ENCODE results near the gene AFF1. TPM values are rescaled to one million over a fixed set of nuclear protein-coding genes. Genes with fewer than 3 reads are reported as not detected.
"Not testable (repeated sequence)": the region's sequence is repeated elsewhere in the genome, so short reads cannot be mapped to it uniquely, and the experiment has no call there.

AFF1 gene
- total RNA-seq, 1 donor from 2014 or later: 13.2 TPM

GRCh38 chr4:87031920-87032319, 97.1 kb downstream of the AFF1 start:
- peak in 1 of 2 donors; percentile 44 for DNase-seq (ENCODE audit: low read depth in 2 of 2)

- peak; percentile 31 to 90 for DNase-seq (ENCODE audit: low read depth in 2 of 2)
These were observed 98.2 kb downstream of the AFF1 start for GRCh38 chr4:87032884-87033533.

GRCh38 chr4:87033902-87034301, 99.1 kb downstream of the AFF1 start:
- DNase-seq (ENCODE audit: low read depth in 2 of 2): peak in 1 of 2 donors; percentile 34

- no peak for DNase-seq (ENCODE audit: low read depth in 2 of 2)
These were observed 99.7 kb downstream of the AFF1 start for GRCh38 chr4:87034527-87034926.

- no peak for DNase-seq (ENCODE audit: low read depth in 2 of 2)
These were observed 101.2 kb downstream of the AFF1 start for GRCh38 chr4:87035881-87036509.

GRCh38 chr4:87036713-87037112, 101.9 kb downstream of the AFF1 start:
- DNase-seq (ENCODE audit: low read depth in 2 of 2): no peak

GRCh38 chr4:87037171-87037570, 102.4 kb downstream of the AFF1 start:
- not testable (repeated sequence) for DNase-seq (ENCODE audit: low read depth in 2 of 2)

GRCh38 chr4:87037671-87038334, 103.0 kb downstream of the AFF1 start:
- no peak for DNase-seq (ENCODE audit: low read depth in 2 of 2)

- peak; percentile 36 to 85 for DNase-seq (ENCODE audit: low read depth in 2 of 2)
These were observed 104.2 kb downstream of the AFF1 start for GRCh38 chr4:87038837-87039615.

- no peak for DNase-seq (ENCODE audit: low read depth in 2 of 2)
These were observed 106.3 kb downstream of the AFF1 start for GRCh38 chr4:87041141-87041540.

GRCh38 chr4:87042221-87042620, 107.4 kb downstream of the AFF1 start:
- no peak for DNase-seq (ENCODE audit: low read depth in 2 of 2)

GRCh38 chr4:87042986-87043820, 108.4 kb downstream of the AFF1 start:
- DNase-seq (ENCODE audit: low read depth in 2 of 2): no peak

GRCh38 chr4:87044511-87045233, 109.9 kb downstream of the AFF1 start:
- peak in 1 of 2 donors; percentile 82 for DNase-seq (ENCODE audit: low read depth in 2 of 2)

GRCh38 chr4:87045234-87045558, 110.4 kb downstream of the AFF1 start:
- no peak for DNase-seq (ENCODE audit: low read depth in 2 of 2)

GRCh38 chr4:87045659-87046058, 110.8 kb downstream of the AFF1 start:
- DNase-seq (ENCODE audit: low read depth in 2 of 2): peak in 1 of 2 donors; percentile 34

- DNase-seq (ENCODE audit: low read depth in 2 of 2): peak; percentile 47 to 81
These were observed 111.3 kb downstream of the AFF1 start for GRCh38 chr4:87046121-87046551.

- DNase-seq (ENCODE audit: low read depth in 2 of 2): no peak
These were observed 112.5 kb downstream of the AFF1 start for GRCh38 chr4:87047281-87047798.

- DNase-seq (ENCODE audit: low read depth in 2 of 2): peak in 1 of 2 donors; percentile 59
These were observed 114.7 kb downstream of the AFF1 start for GRCh38 chr4:87049508-87049907.

GRCh38 chr4:87050596-87050995, 115.8 kb downstream of the AFF1 start:
- no peak for DNase-seq (ENCODE audit: low read depth in 2 of 2)

- DNase-seq (ENCODE audit: low read depth in 2 of 2): no peak
These were observed 116.4 kb downstream of the AFF1 start for GRCh38 chr4:87051121-87051713.

Data from dermis microvascular lymphatic vessel endothelial cell (primary cell).